Measurements from ENCODE around the gene CD300LG. TPM values are rescaled to one million over a fixed set of nuclear protein-coding genes. Genes with fewer than 3 reads are reported as not detected.

The CD300LG gene
- total and polyA plus RNA-seq, 2 experiments from 2014 or later, result not detected

DNA sequence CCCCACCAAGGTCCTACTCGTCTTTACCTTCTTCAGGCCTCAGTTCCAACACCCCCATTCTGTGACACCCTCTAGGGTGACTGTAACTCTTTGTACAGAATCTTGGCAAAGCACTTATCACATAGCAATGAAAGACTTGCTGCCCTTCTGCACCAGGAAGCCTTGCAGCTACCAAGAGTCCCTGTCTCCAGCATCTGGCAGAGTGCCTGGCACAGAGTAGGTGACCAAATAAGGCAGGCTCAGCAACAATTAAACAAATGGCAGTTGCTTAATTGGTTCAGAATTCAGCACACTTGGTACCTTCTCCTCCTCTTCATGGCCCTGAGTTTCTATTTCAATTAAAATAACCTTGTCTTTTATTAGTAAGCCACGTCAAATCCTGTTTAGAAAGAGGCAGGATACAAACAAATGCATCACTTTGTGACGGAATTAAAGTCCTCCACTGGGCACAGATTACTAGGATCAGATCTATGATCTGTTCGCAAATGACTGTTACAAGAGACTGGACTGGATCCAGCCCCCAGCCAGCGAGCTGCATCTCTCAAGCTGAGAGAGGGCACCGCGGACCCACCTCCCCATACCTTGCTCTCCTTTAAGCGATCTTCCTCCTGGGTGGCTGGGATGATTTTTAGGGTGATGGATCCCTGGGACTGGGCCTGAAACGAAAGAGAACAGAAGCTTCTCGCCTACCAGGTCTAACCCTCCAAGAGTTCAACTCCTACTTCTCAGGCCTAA, 23.5 kb upstream of the CD300LG start (continued):
- TF ChIP-seq REST (IDR thresholded peaks at IDR 0.05; ENCODE audit: unreplicated experiment), result no peak
- no peak for TF ChIP-seq STAT1 (IDR thresholded peaks at IDR 0.05; ENCODE audit: unreplicated experiment)
- no peak for TF ChIP-seq ZNF331 (CRISPR knock-in tag; IDR thresholded peaks at IDR 0.05; ENCODE audit: low read depth)
- TF ChIP-seq, protein P1, sequence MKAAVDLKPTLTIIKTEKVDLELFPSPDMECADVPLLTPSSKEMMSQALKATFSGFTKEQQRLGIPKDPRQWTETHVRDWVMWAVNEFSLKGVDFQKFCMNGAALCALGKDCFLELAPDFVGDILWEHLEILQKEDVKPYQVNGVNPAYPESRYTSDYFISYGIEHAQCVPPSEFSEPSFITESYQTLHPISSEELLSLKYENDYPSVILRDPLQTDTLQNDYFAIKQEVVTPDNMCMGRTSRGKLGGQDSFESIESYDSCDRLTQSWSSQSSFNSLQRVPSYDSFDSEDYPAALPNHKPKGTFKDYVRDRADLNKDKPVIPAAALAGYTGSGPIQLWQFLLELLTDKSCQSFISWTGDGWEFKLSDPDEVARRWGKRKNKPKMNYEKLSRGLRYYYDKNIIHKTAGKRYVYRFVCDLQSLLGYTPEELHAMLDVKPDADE (IDR thresholded peaks at IDR 0.05), result no peak
- no peak for TF ChIP-seq CTCF (conservative IDR thresholded peaks at IDR 0.05; ENCODE audit: low read depth in 2 of 2)
- no peak for TF ChIP-seq NANOG (IDR thresholded peaks at IDR 0.05; ENCODE audit: borderline replicate concordance)
- no peak for TF ChIP-seq ZNF114 (CRISPR knock-in tag; IDR thresholded peaks at IDR 0.05)
- no peak for TF ChIP-seq CREB1 (CRISPR knock-in tag; IDR thresholded peaks at IDR 0.05; ENCODE audit: low read depth)

DNA sequence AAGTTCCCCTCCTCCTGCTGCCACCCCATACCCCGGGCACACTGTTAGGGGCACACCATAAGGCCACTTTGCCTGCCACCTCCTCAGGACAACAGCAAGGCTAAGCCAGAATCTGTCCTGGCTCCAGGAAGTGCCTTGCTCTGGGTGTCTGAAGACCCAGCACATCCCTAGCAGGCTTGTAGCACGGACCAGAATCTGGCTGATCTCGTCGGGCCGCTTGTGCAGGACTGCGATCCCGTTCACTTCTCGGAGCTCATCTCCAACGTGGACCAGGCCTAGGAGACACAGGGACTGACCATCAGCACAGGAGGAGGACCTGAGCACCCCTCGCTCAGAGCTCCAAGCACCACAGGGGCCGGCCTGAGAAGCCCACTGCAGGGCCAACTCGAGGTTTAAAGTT, 21.4 kb upstream of the CD300LG start:
- Histone ChIP-seq H3K36me3 (ENCODE audit: insufficient read depth) (no peaks in the 10 kb centered on the region), H3K4me3 (no peak overlapping the region), H3F3A (replicated peaks; ENCODE audit: low read depth) (no peaks in the 10 kb centered on the region), H3K27me3 (ENCODE audit: insufficient read depth) (no peaks in the 10 kb centered on the region), H3K9me2 (ENCODE audit: insufficient read depth) (no peaks in the 10 kb centered on the region), H3K4me2 (no peak overlapping the region), H3K4me1 (ENCODE audit: insufficient read depth) (no peaks in the 10 kb centered on the region), H3K27ac (ENCODE audit: low read depth) (no peak overlapping the region), H4K20me1 (replicated peaks; ENCODE audit: insufficient read depth) (no peaks in the 10 kb centered on the region; the same call in 1 of the 2 replicates), H3K79me2 (replicated peaks; ENCODE audit: insufficient read depth) (no peaks in the 10 kb centered on the region), H2AFZ (no peak overlapping the region)
- no peaks in the 10 kb centered on the region for H3K9me3 Mint-ChIP-seq
- no peak for TF ChIP-seq REST (IDR thresholded peaks at IDR 0.05; ENCODE audit: unreplicated experiment)
- TF ChIP-seq NANOG (IDR thresholded peaks at IDR 0.05; ENCODE audit: borderline replicate concordance), result no peak
- H3K4me1 Mint-ChIP-seq, result 0 out of 3 replicates have a peak, but pooled peaks cover under 1% of the 10 kb centered on the region
- H3K36me3 Mint-ChIP-seq (ENCODE audit: low read depth), result peaks cover 4% of the 10 kb centered on the region; the same call in 1 of the 3 replicates
- DNase-seq (ENCODE audit: low spot score) (no peak), ATAC-seq (no peak)
- H3K4me3 Mint-ChIP-seq, result no peak overlapping the region
- H3K27ac Mint-ChIP-seq, result no peak overlapping the region
- H3K27me3 Mint-ChIP-seq (ENCODE audit: insufficient read depth, low read depth, poor library complexity), result peaks cover 1% of the 10 kb centered on the region

Measured in GM23338 (cell line).